GM18867 (cell line): Measurements from ENCODE around the gene DDX28.
"Not testable (repeated sequence)": the region's sequence is repeated elsewhere in the genome, so short reads cannot be mapped to it uniquely, and the experiment has no call there.

Source experiments
- ATAC-seq: cut with Tn5 transposase; IDR thresholded peaks from one replicate; pipeline ENCODE4 v1.9.1; 2021; ENCODE audit warnings: mild to moderate bottlenecking, moderate library complexity; ENCODE audit not compliant: unreplicated experiment

Gene DDX28

DNA sequence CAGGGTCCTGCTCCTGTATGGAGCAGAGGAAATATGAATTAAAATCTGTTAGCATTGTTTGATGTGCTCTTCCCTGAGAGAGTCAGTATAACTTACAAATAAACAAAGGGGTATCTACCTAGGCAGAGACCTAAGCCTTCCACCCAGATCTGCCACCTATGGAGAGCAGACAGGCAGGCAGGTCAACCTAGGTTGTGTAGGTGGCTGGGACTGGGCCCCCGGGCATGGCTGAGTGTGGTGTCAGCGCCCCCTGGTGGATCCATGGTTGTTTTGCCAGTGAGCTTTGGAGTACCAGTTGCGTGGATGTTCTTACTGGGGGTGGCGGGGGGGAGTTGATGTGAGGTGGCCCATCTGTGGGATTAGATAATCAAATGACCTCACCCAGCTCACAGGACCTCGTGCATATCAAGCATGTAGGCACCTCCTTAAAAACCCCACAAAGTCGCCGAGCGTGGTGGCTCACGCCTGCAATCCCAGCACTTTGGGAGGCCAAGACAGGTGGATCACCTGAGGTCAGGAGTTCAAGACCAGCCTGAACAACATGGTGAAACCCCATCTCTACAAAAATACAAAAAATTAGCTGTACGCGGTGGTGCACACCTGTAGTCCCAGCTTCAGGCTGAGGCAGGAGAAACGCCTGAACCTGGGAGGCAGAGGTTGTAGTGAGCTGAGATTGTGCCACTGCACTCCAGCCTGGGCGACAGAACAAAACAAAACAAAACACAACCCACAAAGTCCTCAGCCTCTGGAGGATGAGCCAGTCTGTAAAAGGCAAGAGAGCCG, 17.7 kb upstream of the DDX28 start:
- ATAC-seq: peak; percentile 81

DNA sequence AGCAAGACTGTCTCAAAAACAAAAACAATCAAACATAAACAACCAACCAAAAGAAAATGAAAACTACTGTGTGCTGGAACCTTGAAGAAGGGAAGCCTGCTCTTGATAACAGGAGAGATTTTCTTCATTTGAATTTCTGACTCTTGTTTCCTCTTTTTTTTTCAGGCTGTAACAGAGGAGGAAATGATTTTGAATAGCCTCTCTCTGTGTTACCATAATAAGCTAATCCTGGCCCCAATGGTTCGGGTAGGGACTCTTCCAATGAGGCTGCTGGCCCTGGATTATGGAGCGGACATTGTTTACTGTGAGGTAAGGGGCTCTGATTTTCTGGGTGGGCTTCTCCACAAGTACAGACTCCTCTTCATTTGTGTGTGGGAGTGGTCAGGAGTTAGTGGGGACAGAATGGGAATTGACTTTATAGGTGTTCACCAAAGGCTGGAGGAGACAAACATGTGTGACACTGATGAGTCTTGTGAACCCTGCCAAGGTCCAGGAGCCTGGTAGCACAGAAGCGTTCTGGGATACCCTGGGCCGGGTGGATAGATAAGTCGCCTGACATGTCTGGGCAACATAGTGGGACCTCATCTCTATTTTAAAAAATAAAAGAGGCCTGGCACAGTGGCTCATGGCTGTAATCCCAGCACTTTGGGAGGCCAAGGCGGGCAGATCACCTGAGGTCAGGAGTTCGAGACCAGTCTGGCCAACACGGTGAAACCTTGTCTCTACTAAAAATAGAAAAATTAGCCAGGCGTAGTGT, 15.0 kb upstream of the DDX28 start:
- ATAC-seq: no peak

DNA sequence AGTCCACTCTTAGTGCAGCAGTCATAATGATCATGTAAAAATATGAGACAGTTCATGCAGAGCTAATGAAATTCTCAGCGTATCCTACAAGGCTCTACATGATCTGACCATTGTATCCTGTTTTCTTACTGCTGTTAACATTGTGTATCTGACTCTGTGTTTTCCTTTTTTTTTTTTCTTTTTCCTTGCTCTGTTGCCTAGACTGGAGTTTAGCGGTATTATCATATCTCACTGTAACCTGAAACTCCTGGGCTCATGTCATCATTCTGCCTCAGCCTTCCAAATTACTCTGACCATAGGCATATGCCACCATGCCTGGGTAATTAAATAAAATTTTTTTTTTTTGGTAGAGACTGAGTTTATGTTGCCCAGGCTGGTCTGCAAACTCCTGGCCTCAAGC, 12.2 kb upstream of the DDX28 start:
- ATAC-seq: no peak

DNA sequence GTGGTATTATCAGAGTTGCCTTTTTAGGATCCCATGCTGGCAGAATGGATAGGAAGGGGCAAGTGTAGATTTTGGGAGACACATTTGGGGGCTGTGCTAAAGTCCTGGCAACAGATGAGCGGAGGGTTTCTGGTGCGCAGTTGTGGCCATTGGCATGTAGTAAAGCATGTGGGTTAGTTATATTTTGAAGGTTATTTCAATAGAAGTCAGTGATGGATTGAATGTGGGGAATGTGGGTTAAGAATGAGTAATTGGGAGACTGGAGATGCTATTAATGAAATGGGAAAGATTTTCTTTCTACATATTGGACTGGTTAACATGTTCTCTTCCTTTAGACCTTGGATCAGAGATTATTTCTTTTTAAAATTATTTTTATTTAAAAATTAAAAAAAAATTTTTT, 10.1 kb upstream of the DDX28 start:
- no peak for ATAC-seq

DNA sequence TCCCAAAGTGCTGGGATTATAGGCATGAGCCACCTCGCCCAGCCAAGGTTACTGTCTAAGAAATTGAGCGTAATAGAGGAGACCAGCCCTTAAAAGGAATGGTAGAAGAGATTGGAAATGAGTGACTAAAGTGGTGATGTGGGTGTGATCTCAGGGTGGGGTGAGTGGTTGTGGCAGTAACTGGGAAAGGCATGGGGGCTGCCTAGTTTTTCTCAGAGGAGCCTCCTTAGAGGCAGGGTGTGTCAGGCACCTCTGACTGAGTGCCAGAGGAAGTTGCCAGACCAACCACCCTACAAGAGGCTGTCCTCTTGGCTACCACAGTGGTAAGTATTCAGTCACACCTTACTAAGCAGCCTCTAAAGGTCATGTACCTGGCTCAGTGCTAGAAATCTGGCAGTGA, 8.9 kb upstream of the DDX28 start:
- no peak for ATAC-seq

DNA sequence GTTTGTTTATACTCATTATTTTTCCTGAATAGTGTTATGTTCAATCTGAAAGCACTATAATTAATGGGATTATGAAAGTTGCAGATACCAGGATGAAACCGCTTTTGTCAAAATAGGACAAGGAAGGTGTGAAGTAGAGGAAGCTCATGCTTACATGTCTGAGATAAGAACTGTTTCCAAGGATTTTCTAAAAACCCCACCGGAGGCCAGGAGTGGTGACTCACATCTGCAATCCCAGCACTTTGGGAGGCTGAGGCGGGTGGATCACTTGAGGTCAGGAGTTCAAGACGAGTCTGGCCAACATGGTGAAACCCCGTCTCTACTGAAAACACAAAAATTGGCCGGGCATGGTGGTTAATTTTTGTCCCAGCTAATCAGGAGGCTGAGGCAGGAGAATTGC, 7.1 kb upstream of the DDX28 start:
- ATAC-seq: not testable (repeated sequence)

DNA sequence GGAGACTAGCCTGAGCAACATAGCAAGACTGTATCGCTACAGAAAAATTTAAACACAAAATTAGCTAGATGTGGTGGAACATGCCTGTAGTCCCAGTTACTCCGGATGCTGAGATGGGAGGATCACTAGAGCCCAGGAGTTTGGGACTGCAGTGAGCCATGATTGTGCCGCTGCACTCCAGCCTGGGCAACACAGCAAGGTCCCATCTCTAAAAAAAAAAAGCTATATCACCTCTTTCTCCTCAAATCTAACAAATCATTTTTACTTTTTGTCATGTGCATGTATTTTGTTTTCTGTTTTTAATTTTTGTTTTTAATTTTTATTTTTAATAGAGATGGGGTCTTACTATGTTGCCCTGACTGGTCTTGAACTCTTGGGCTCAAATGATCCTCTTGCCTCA, 6.0 kb upstream of the DDX28 start:
- ATAC-seq: no peak

DNA sequence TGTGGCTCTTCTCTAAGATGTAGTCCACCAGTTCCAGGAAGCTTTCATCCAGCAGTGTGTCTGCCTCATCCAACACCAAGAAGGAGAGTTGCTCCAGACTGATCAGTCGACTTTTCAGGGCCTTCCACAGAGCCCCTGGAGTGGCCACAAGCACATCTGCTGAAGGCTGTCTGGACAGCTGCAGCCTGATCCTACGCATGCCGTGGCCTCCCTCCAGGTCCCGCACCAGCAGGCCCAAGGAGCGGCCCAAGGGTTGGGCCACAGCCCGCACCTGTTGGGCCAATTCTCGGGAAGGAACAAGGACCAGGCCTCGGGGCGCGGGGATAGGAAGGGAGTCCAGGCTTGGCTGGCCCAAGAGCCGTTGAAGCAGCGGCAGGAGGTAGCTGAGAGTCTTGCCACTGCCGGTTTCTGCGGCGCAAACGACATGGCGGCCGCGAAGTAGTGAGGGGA, 729 bp downstream of the DDX28 start:
- peak; percentile 13 for ATAC-seq

DNA sequence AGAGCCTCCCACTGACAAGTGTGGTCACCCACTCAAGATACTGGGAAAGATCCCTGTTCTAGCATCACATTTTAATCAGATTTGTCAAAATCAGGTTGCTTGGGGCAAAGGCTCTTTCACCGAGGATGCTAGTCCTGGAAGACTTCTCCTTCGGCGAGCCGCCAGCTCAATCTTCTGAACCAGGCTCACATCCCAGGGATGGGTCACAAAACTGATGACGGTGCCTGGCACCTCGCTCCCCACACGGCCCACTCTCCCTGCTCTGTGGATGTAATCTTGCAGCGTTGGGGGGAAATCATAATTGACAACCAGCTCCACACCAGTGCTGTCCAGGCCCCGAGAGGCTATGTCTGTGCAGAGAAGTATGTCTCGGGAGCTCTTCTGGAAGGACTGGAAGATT, 1.5 kb downstream of the DDX28 start:
- no peak for ATAC-seq

DNA sequence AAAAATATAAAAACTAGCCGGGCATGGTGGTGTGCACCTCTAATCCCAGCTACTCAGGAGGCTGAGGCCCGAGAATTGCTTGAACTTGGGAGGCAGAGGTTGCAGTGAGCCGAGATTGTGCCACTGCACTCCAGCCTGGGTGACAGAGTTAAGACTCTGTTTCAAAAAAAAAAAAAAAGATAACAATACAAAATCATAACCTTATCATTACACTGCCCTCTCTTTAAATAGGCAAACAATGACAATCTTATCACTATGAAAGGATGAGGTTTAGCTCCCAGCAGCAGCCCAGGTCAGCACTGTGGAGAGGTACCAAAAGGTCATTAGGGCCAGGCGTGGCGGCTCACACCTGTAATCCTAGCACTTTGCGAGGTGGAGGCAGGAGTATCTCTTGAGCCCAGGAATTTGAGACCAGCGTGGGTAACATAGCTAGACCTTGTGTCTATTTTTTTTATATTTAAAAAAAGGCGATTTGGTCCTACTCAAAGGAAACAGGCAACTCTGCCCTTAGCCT, 3.8 kb downstream of the DDX28 start:
- no peak for ATAC-seq

DNA sequence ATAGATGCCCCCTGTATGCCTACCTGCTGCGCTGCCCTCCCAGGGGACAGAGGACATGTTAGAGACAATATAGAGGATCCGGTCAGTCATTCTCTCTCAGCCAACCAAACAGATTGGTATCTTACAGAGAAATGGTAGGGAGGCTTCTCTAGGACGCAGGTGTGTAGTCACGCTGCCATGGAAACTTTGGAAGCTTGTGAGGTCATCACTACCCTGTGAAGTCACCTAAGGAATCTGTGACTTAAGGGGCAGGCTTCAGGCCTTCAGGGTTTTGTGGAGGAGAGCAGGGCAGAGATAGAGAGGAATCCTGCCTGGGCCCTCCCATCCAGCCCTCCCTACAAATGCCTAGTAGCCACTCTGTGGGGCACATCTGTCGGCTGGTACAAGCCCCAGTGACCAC, 7.4 kb downstream of the DDX28 start, which contains the start of gene DPEP2NB:
DPEP2NB (minus strand) TSS at position 231 of the 400 bp plus-strand sequence; CDS start at position 90, 141 bp downstream.
- ATAC-seq: no peak

DNA sequence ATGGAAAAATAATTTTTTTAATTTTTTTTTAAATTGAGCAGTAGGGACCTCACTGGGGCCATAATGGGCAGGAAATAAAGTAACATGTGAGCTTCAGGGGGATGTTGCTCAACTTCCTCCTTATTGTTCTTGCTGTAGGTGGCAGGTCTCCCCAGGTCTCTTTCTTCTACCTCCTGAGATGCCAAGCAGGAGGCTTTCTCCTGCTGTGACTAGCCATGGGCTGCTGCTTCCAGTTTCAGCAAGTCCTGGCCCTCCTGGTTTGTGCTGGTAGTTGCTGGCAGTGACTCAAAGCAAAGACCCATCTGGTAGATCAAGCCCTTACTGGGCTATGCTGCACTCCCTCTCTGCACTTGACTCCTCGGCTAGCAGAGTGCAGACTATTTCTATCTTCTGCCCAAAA, 9.6 kb downstream of the DDX28 start:
- ATAC-seq: no peak

DNA sequence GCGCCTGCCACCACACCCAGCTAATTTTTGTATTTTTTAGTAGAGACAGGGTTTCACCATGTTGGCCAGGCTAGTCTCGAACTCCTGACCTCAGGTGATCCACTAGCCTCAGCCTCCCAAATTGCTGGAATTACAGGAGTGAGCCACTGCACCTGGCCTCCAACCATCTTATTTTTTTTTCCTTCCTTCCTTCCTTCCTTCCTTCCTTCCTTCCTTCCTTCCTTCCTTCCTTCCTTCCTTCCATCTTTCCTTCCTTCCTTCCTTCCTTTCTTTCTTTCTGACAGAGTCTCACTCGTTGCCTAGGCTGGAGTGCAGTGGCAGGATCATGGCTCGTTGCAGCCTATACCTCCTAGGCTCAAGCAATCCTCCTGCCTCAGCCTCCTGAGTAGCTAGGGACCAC, 13.2 kb downstream of the DDX28 start:
- not testable (repeated sequence) for ATAC-seq

DNA sequence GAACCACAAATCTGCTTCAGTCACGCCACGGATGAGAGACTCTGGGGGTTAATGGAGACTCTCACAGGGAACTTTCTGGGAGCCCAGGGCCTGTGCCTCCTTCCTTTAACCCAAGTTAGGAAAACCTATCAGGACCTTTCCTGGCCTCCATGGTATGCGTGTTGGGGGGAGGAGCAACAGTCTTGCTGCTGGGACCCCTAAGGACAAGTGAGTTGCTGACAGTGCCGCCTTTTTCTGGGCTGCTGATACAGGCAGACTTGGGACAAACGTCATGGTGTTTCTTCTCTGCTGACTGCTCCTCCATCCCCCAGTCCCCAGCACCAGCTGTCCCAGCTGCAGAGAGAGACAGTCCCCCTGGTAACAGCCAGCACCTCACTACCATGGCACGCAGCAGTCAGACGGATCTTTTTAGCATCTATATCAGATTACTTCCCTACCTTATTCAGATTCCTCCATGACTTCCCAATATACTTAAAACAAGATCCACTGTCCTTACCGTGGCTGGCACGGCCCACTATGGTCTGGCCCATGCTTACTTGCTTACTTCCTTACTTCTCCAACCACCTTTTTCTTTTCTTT, 13.8 kb downstream of the DDX28 start:
- no peak for ATAC-seq

DNA sequence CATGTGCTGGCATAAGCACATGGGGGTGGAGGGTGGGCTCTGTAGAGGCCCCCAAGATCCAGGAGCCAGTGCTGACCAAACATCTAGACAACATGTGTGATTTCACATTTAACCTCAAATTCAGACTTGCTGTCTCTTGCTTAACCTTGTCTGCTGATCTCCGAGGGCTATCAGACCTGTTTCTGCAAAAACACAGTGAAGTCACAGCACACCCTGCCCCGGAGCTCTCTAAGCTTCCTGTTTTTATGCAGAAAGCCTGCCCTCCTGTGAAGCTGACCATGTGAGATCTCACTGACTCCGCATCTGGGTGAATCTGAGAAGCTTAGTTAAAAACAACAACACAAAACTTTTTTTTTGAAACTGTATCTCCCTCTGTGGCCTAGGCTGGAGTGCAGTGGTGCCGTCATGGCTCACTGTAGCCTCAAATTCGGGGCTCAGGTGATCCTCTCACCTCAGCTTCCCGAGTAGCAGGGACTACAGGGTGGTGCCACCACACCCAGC, 17.2 kb downstream of the DDX28 start:
- no peak for ATAC-seq

DNA sequence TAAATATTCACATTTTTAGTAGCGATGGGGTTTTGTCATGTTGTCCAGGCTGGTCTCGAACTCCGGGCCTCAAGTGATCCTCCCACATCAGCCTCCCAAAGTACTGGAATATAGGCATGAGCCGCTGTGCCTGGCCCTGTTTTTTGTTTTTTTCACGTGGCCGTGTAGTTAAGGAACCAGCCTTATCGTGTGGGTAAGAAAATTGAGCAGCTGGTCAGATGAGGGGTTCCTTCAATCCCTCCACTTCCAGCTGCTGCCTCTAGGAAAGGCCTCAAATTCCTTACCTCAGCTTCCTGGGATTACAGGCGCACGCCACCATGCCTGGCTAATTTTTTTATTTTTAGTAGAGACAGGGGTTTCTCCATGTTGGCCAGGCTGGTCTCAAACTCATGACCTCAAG, 17.8 kb downstream of the DDX28 start:
- ATAC-seq: no peak

DNA sequence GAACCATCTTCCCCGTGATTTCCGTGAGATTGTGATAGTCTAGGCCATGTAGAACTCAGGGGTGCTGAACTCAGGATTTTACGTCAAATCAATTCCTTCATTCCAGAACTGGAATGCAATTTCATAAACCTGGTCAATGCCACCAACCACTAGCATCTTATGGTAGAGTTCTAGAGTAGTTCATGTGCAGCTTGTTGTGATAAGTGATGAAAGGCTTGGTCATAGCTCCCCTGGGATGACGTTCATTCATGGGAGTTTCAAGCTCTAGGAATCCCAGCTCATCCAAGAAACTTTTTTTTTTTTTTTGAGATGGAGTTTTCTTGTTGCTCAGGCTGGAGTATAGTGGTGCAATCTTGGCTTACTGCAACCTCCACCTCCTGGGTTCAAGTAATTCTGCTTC, 20.0 kb downstream of the DDX28 start:
- ATAC-seq: no peak

DNA sequence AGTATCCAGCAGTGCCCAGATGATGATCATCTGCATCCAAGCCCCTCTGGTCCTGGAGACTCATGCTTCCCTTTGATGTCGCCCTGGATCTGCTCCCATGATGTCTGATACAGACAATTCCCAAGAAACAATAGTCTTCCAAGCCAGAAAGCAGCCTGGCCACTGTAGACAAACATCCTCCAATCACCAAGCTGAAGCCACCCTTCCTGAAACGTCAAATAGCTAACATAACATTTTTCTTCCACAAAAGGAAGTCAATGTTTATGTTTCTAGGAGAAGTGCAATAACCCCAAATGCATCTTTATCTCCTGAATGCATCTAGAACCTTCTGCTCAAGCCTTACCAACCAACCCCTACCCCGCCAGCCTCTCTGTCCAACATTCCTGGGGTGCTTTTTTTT, 22.6 kb downstream of the DDX28 start:
- ATAC-seq: no peak

DNA sequence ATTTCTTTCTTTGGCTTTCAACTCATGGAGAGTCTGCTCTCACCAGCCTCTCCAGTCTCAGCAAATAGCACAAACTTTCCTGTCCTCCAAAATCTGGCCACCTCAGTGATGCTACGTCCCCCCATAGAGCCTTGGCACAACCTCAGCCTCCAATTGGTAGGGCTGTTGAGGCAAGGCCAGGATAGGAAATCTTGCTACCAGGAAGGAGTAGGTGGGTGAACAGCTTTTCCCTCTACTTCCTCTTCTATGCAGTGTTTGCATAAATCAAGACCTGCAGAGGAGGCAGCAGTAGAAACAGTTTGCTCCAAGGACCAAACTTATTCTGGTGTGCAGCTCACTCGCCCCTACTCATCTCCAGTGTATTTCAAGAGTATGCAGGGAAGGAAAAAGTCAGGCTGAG, 23.0 kb downstream of the DDX28 start:
- ATAC-seq: no peak

DNA sequence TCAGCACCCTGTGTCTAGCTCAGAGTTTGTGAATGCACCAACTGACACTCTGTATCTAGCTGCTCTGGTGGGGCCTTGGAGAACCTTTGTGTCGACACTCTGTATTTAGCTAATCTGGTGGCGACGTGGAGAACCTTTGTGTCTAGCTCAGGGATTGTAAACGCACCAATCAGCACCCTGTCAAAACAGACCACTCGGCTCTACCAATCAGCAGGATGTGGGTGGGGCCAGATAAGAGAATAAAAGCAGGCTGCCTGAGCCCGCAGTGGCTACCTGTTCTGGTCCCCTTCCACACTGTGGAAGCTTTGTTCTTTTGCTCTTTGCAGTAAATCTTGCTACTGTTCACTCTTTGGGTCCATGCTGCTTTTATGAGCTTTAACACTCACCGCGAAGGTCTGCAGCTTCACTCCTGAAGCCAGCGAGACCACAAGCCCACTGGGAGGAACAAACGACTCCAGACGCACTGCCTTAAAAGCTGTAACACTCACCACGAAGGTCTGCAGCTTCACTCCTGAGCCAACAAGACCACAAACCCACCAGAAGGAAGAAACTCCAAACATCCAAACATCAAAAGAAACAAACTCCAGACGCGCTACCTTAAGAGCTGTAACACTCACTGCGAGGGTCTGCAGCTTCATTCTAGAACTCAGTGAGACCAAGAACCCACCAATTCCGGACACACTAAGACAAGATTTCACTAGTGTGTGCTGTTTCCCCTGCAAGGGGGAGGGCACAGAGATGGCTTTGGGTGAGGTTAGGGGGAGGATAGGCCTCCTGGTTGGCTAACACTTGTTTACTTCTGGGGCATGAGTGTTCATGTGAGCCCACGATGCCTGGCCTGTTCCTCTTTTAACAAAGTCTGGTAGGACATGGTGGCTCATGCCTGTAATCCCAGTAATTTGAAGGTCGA, 24.0 kb downstream of the DDX28 start, which contains the start of gene DPEP2:
DPEP2 (minus strand) TSS at position 706 of the 910 bp plus-strand sequence. CDS start 6,272 bp downstream, outside the sequence.
- not testable (repeated sequence) for ATAC-seq
